ENCODE data around the gene HSD17B11.

DNA sequence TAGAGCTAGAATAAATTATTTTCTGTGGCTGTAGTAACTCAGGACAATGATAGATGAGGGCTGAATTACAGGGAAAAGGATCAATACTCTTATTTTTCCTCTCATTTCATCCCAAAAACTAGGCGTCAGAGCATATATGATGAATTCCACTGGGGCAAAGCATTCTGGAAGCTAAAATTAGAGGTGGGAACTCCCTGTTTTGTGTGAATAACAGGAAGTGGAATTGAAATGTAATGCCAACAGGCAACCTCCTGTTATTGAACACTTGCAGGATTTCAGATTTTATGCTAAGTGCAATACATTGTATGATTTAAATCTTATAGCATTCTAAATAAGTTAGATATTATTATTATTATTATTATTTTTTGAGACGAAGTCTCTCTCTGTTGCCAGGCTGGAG, 20.9 kb downstream of the HSD17B11 start:
- TF ChIP-seq, protein P1, sequence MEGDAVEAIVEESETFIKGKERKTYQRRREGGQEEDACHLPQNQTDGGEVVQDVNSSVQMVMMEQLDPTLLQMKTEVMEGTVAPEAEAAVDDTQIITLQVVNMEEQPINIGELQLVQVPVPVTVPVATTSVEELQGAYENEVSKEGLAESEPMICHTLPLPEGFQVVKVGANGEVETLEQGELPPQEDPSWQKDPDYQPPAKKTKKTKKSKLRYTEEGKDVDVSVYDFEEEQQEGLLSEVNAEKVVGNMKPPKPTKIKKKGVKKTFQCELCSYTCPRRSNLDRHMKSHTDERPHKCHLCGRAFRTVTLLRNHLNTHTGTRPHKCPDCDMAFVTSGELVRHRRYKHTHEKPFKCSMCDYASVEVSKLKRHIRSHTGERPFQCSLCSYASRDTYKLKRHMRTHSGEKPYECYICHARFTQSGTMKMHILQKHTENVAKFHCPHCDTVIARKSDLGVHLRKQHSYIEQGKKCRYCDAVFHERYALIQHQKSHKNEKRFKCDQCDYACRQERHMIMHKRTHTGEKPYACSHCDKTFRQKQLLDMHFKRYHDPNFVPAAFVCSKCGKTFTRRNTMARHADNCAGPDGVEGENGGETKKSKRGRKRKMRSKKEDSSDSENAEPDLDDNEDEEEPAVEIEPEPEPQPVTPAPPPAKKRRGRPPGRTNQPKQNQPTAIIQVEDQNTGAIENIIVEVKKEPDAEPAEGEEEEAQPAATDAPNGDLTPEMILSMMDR (IDR thresholded peaks at IDR 0.05; ENCODE audit: insufficient read depth, low read length): no peak
- TF ChIP-seq POLR2AphosphoS5 (IDR thresholded peaks at IDR 0.05; ENCODE audit: low read depth): no peak
- TF ChIP-seq GABPA (IDR thresholded peaks at IDR 0.05; ENCODE audit: low read depth): no peak
- no peak for TF ChIP-seq SPI1 (IDR thresholded peaks at IDR 0.05; ENCODE audit: borderline replicate concordance, low read depth)
